ENCODE data around the gene DYNLT1.
A peak's percentile ranks its signal among the peaks of the same experiment; 100 is the strongest.

DYNLT1 gene

GRCh38 chr6:158630938-158631616 lies 13.5 kb downstream of the DYNLT1 start:
- H3K27ac ChIP-seq (replicated peaks; ENCODE audit: low read length), result no peak overlapping the region
- H3K36me3 ChIP-seq (replicated peaks in 1 of 2; ENCODE audit: control insufficient read depth in 2 of 2, insufficient read depth in 2 of 2, low read length in 2 of 2), result peaks cover 17 to 94% of the 10 kb centered on the region in 2 donors

GRCh38 chr6:158629367-158630221 lies 14.9 kb downstream of the DYNLT1 start:
- Histone ChIP-seq H3K27ac (replicated peaks; ENCODE audit: low read length) (no peak overlapping the region), H3K36me3 (replicated peaks in 1 of 2; ENCODE audit: control insufficient read depth in 2 of 2, insufficient read depth in 2 of 2, low read length in 2 of 2) (peaks cover 20 to 97% of the 10 kb centered on the region in 2 donors)
- no peak for DNase-seq (ENCODE audit: low spot score)

More at GRCh38 chr6:158630938-158631616, 13.5 kb downstream of the DYNLT1 start:
- H3K4me1 ChIP-seq (ENCODE audit: control insufficient read depth in 2 of 2, insufficient read depth in 1 of 2, low read depth in 1 of 2, low read length in 2 of 2), result peaks cover 0 to 2% of the 10 kb centered on the region in 2 donors
- H3K9me3 ChIP-seq (replicated peaks in 1 of 2; ENCODE audit: control insufficient read depth in 2 of 2, insufficient read depth in 1 of 2, low read depth in 1 of 2, low read length in 2 of 2), result no peaks in the 10 kb centered on the region
- H4K91ac ChIP-seq (ENCODE audit: low read depth, low read length, poor library complexity), result no peak overlapping the region
- no peak overlapping the region for H2BK5ac ChIP-seq (ENCODE audit: low read length)
- H3K4me3 ChIP-seq (ENCODE audit: low read length in 2 of 2), result no peak overlapping the region
- H3K14ac ChIP-seq (ENCODE audit: low read length), result no peak overlapping the region
- no peaks in the 10 kb centered on the region for H3K27me3 ChIP-seq (ENCODE audit: control insufficient read depth in 3 of 3, insufficient read depth in 3 of 3, low read depth in 1 of 3, low read length in 3 of 3)
- no peak overlapping the region for H3K4me2 ChIP-seq (ENCODE audit: insufficient read depth, low read length, poor library complexity, severe bottlenecking)
- peak overlapping the region; percentile 62 for H3K23ac ChIP-seq (ENCODE audit: low read depth, low read length, poor library complexity)
- no peak overlapping the region for H2BK15ac ChIP-seq (ENCODE audit: low read length)
- peak overlapping the region; percentile 18 for H3K18ac ChIP-seq (ENCODE audit: low read length)
- DNase-seq (ENCODE audit: low spot score), result no peak
- H2BK12ac ChIP-seq (ENCODE audit: low read length), result no peak overlapping the region
- H2AK5ac ChIP-seq (ENCODE audit: low read depth, low read length), result no peak overlapping the region
- H2AFZ ChIP-seq (ENCODE audit: low read length), result no peak overlapping the region
- H2BK120ac ChIP-seq (ENCODE audit: low read depth, low read length), result peak overlapping the region; percentile 16
- H3K9ac ChIP-seq (ENCODE audit: low read depth, low read length, poor library complexity), result peak overlapping the region; percentile 82
- no peaks in the 10 kb centered on the region for H3K79me1 ChIP-seq (ENCODE audit: low read depth, low read length)
- H4K8ac ChIP-seq (ENCODE audit: low read depth, low read length), result peak overlapping the region; percentile 74
- no CpG with 5 or more reads among the region's 19 CpGs for WGBS, 2 donors (ENCODE audit: extremely low coverage in 2 of 2, insufficient read length in 2 of 2, insufficient replicate concordance in 1 of 2)
- no peak overlapping the region for H3K4ac ChIP-seq (ENCODE audit: low read length)

GRCh38 chr6:158628542-158628941 lies 16.0 kb downstream of the DYNLT1 start:
- Histone ChIP-seq H3K36me3 (replicated peaks in 1 of 2; ENCODE audit: control insufficient read depth in 2 of 2, insufficient read depth in 2 of 2, low read length in 2 of 2) (peaks cover 20 to 94% of the 10 kb centered on the region in 2 donors), H3K14ac (ENCODE audit: low read length) (no peak overlapping the region), H3K27ac (replicated peaks; ENCODE audit: low read length) (no peak overlapping the region), H4K8ac (ENCODE audit: low read depth, low read length) (no peak overlapping the region), H3K4me2 (ENCODE audit: insufficient read depth, low read length, poor library complexity, severe bottlenecking) (no peak overlapping the region), H3K4me1 (ENCODE audit: control insufficient read depth in 2 of 2, insufficient read depth in 1 of 2, low read depth in 1 of 2, low read length in 2 of 2) (peaks cover 0 to 2% of the 10 kb centered on the region in 2 donors), H3K18ac (ENCODE audit: low read length) (peak overlapping the region; percentile 9), H3K79me1 (ENCODE audit: low read depth, low read length) (no peaks in the 10 kb centered on the region), H3K9me3 (replicated peaks in 1 of 2; ENCODE audit: control insufficient read depth in 2 of 2, insufficient read depth in 1 of 2, low read depth in 1 of 2, low read length in 2 of 2) (no peaks in the 10 kb centered on the region), H2AFZ (ENCODE audit: low read length) (no peak overlapping the region), H2BK12ac (ENCODE audit: low read length) (no peak overlapping the region), H3K23ac (ENCODE audit: low read depth, low read length, poor library complexity) (no peak overlapping the region), H3K4ac (ENCODE audit: low read length) (no peak overlapping the region), H2AK5ac (ENCODE audit: low read depth, low read length) (no peak overlapping the region), H3K27me3 (ENCODE audit: control insufficient read depth in 3 of 3, insufficient read depth in 3 of 3, low read depth in 1 of 3, low read length in 3 of 3) (no peaks in the 10 kb centered on the region), H2BK5ac (ENCODE audit: low read length) (peak overlapping the region; percentile 43), H3K4me3 (ENCODE audit: low read length in 2 of 2) (no peak overlapping the region), H2BK15ac (ENCODE audit: low read length) (no peak overlapping the region), H2BK120ac (ENCODE audit: low read depth, low read length) (no peak overlapping the region), H4K91ac (ENCODE audit: low read depth, low read length, poor library complexity) (no peak overlapping the region), H3K9ac (ENCODE audit: low read depth, low read length, poor library complexity) (no peak overlapping the region)
- no peak for DNase-seq (ENCODE audit: low spot score)
- WGBS, 2 donors (ENCODE audit: extremely low coverage in 2 of 2, insufficient read length in 2 of 2, insufficient replicate concordance in 1 of 2), result no CpG with 5 or more reads among the region's 17 CpGs

More at GRCh38 chr6:158629367-158630221, 14.9 kb downstream of the DYNLT1 start:
- Histone ChIP-seq H3K23ac (ENCODE audit: low read depth, low read length, poor library complexity) (no peak overlapping the region), H3K79me1 (ENCODE audit: low read depth, low read length) (no peaks in the 10 kb centered on the region), H4K8ac (ENCODE audit: low read depth, low read length) (no peak overlapping the region), H2BK5ac (ENCODE audit: low read length) (no peak overlapping the region), H3K9ac (ENCODE audit: low read depth, low read length, poor library complexity) (no peak overlapping the region), H2BK12ac (ENCODE audit: low read length) (no peak overlapping the region), H2AFZ (ENCODE audit: low read length) (no peak overlapping the region), H3K18ac (ENCODE audit: low read length) (no peak overlapping the region), H3K4me3 (ENCODE audit: low read length in 2 of 2) (no peak overlapping the region), H3K27me3 (ENCODE audit: control insufficient read depth in 3 of 3, insufficient read depth in 3 of 3, low read depth in 1 of 3, low read length in 3 of 3) (no peaks in the 10 kb centered on the region), H3K4ac (ENCODE audit: low read length) (no peak overlapping the region), H3K14ac (ENCODE audit: low read length) (no peak overlapping the region), H3K4me1 (ENCODE audit: control insufficient read depth in 2 of 2, insufficient read depth in 1 of 2, low read depth in 1 of 2, low read length in 2 of 2) (peaks cover 0 to 2% of the 10 kb centered on the region in 2 donors), H2BK120ac (ENCODE audit: low read depth, low read length) (no peak overlapping the region), H3K4me2 (ENCODE audit: insufficient read depth, low read length, poor library complexity, severe bottlenecking) (no peak overlapping the region), H2AK5ac (ENCODE audit: low read depth, low read length) (no peak overlapping the region), H3K9me3 (replicated peaks in 1 of 2; ENCODE audit: control insufficient read depth in 2 of 2, insufficient read depth in 1 of 2, low read depth in 1 of 2, low read length in 2 of 2) (no peaks in the 10 kb centered on the region), H4K91ac (ENCODE audit: low read depth, low read length, poor library complexity) (no peak overlapping the region), H2BK15ac (ENCODE audit: low read length) (no peak overlapping the region)
- no CpG with 5 or more reads among the region's 20 CpGs for WGBS, 2 donors (ENCODE audit: extremely low coverage in 2 of 2, insufficient read length in 2 of 2, insufficient replicate concordance in 1 of 2)

- peaks cover 18 to 91% of the 10 kb centered on the region in 2 donors for H3K36me3 ChIP-seq (replicated peaks in 1 of 2; ENCODE audit: control insufficient read depth in 2 of 2, insufficient read depth in 2 of 2, low read length in 2 of 2)
These were observed 16.7 kb downstream of the DYNLT1 start for GRCh38 chr6:158627940-158628211.

More at GRCh38 chr6:158627940-158628211, 16.7 kb downstream of the DYNLT1 start:
- Histone ChIP-seq H3K23ac (ENCODE audit: low read depth, low read length, poor library complexity) (no peak overlapping the region), H3K79me1 (ENCODE audit: low read depth, low read length) (no peaks in the 10 kb centered on the region), H2BK120ac (ENCODE audit: low read depth, low read length) (no peak overlapping the region), H3K4ac (ENCODE audit: low read length) (no peak overlapping the region), H3K4me1 (ENCODE audit: control insufficient read depth in 2 of 2, insufficient read depth in 1 of 2, low read depth in 1 of 2, low read length in 2 of 2) (peaks cover 0 to 2% of the 10 kb centered on the region in 2 donors), H2BK12ac (ENCODE audit: low read length) (no peak overlapping the region), H2AFZ (ENCODE audit: low read length) (no peak overlapping the region), H3K4me3 (ENCODE audit: low read length in 2 of 2) (no peak overlapping the region), H3K9ac (ENCODE audit: low read depth, low read length, poor library complexity) (no peak overlapping the region), H4K8ac (ENCODE audit: low read depth, low read length) (no peak overlapping the region), H4K91ac (ENCODE audit: low read depth, low read length, poor library complexity) (no peak overlapping the region), H3K14ac (ENCODE audit: low read length) (no peak overlapping the region), H3K18ac (ENCODE audit: low read length) (no peak overlapping the region), H2BK15ac (ENCODE audit: low read length) (no peak overlapping the region), H3K4me2 (ENCODE audit: insufficient read depth, low read length, poor library complexity, severe bottlenecking) (no peak overlapping the region), H2BK5ac (ENCODE audit: low read length) (no peak overlapping the region), H3K27me3 (ENCODE audit: control insufficient read depth in 3 of 3, insufficient read depth in 3 of 3, low read depth in 1 of 3, low read length in 3 of 3) (no peaks in the 10 kb centered on the region), H3K9me3 (replicated peaks in 1 of 2; ENCODE audit: control insufficient read depth in 2 of 2, insufficient read depth in 1 of 2, low read depth in 1 of 2, low read length in 2 of 2) (no peaks in the 10 kb centered on the region), H2AK5ac (ENCODE audit: low read depth, low read length) (no peak overlapping the region), H3K27ac (replicated peaks; ENCODE audit: low read length) (no peak overlapping the region)
- no CpG with 5 or more reads among the region's 9 CpGs for WGBS, 2 donors (ENCODE audit: extremely low coverage in 2 of 2, insufficient read length in 2 of 2, insufficient replicate concordance in 1 of 2)
- no peak for DNase-seq (ENCODE audit: low spot score)
